HG02981 (cell line): Measurements from ENCODE around the gene DYNLRB2.

Source experiments
- ATAC-seq: cut with Tn5 transposase; IDR thresholded peaks from one replicate; pipeline ENCODE4 v1.9.1; 2021; ENCODE audit warnings: mild to moderate bottlenecking, moderate library complexity; ENCODE audit not compliant: unreplicated experiment

The DYNLRB2 gene

DNA sequence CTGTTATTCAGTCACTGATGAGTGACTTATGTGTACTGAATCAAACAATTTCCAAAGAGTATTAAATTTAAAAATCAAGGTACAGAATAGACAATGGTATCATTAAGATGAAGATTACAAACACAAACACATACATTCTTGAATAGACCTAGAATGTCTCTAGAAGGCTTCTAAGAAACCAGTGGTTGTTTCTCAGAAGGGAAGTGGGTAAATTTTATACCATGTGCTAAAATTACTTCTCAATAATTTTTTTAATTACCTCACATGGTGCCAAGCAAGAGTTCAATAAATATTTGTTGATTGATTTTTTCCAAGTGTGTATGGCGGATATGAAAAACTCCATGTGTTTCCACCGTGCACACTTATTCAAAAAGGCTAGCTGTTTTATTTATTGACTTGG, 6.4 kb downstream of the DYNLRB2 start:
- no peak for ATAC-seq

DNA sequence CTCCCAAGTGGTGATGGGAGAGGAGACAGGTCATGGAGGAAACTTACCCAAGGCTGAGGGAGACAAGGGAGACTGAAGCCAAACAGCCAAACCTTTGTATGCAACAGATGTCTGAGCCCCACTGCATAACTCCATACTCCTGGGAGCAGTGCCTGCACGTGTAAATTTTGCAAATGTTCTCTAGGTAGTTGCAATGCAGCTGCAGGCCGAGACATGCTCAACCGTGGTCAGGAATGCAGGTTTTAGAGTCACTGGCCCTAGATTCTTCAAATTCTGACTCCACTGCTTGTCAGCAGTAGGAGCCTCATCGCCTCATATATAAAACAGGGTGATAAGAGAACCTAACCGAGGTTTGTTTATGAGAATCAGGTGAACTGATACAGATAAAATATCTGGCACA, 11.5 kb downstream of the DYNLRB2 start:
- ATAC-seq = no peak

DNA sequence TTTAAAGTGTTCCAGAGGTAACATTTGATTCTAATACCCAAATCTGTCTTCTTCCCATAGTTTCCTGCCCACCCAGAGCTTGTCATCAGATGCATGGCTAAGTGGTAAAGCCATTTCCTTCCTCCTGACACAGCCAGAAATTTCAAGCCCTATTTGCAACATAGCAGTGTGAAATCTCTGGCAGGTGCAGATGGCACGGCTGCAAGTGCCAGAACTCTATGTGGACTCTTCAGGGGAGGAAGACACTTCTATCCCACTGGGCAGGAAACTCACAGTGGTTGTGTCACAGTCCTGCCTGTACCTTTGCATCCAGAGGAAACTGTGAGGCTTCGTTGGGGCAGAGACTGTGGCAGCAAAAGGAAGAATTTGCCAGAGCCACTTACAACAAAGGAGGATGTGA, 13.2 kb downstream of the DYNLRB2 start:
- no peak for ATAC-seq

DNA sequence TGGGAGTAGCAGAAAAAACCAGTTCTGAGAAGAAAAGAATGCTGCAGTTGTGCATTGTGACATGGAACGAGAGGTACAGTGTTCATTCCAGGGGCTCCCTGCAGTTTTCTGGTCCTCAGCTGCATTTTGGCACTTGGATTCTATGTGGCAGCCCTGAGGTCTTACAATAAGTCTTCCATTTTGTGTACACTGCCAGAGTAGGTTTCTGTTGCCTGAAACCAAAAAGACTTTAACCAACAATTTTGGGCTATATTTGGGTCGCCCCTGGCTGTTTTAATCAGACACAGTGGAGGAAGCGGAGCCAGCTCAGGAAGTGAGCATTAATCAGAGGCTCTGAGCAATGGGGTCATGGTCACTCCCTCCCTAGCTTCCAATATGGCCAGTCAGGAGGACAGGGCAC, 15.7 kb downstream of the DYNLRB2 start:
- no peak for ATAC-seq

DNA sequence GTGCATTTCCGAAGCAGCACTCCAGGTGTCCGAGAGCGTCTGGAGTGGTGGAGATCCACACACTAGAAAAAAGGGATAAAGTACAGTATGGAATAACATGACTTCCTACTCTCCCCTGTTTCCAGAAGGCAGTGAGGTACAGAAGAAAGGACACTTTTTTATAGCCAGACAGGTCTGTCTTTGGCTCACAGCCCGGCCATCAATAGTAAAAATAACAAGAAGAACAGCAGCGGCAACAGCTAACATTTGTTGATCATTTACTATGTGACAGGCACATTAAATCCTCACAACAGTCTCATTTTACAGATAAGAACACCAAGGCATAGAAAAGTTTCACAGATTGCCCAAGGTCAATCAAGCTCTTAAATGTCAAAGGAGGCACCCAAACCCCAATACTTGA, 16.2 kb downstream of the DYNLRB2 start:
- ATAC-seq = no peak

DNA sequence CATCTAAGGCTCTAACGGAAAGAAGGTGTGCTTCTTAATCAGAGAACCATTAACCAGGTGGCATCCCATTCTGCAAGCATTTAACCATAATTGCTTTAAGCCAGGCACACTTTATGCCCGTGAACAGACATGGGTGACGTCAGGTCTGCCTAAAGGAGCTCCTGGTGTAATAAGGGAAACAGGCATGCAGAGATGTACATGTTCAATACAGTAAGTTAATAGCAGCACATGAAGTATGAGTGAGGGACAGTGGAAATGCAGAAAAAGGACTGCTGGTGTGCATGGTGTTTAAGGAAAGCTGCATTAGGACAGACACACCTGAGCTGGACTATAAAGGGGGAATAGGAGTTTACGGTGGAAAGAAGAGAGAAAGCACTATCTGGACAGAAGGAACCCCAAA, 18.6 kb downstream of the DYNLRB2 start:
- ATAC-seq = no peak

DNA sequence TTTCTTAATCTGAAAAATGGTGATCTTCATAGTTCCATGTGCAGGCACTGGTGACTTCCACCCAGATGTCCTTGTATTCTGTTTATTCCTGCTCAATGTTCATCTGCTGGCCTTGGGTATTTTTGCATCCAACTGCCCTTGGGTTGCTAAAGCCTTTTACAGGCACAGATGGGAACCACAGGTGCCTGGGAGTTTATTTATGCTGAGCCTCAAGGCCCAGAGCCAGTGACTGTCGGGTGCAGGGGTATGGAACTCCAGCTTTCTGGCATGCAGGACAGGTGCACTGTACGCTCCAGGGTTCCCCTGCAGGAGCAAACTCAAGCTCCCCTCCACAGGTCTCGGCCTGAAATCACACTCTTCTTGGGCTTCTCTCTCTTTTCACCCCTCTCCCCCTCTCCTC, 22.3 kb downstream of the DYNLRB2 start:
- ATAC-seq = no peak

DNA sequence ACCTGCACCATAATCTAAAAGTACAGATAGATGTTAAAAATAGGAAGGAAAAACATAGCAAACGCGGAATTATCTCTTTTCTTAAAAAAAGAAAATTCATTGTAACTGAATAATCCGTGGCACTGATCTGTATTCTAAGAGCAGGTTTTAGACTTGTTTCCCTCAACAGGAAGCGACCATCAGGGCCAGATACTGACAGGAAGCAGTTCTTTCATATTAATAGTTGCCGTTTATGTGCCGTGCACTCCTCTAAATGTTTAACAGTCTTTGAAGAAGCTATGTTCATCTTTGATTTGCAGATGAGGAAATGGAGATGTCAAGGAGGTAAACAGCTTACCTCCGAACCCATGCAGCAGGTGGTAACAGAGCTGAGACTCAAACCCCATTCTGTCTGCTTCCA, 23.6 kb downstream of the DYNLRB2 start:
- no peak for ATAC-seq

DNA sequence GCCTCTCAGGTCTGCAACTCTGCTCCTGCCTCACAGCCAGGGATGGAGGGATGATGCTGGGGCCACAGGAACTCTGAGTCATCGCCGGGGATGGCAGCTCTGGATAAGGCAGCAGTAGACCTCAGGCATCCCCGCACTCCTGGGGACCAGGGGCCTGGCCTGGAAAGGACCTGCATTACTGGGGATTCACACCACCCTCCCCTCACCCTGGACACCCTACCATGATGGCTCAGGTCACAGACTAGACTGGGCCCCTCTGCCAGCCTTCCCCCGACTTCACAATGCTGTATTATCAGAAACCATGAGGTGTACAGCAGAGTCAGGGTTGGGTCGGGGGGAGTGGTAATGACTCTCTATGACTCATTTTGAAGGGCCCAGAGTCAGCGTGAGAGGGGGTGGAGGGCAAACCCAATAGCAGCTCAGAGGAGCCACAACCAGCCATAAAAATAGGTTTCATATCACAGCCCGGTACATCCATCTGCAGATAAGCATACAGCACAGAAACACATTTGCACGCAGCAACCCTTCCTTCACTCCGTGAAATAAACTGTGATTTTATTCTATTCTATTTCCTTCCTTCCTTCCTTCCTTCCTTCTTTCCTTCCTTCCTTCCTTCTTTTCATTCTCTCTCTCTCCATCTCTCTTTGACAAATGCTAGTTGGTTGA, 28.8 kb downstream of the DYNLRB2 start:
- peak; percentile 60 for ATAC-seq

DNA sequence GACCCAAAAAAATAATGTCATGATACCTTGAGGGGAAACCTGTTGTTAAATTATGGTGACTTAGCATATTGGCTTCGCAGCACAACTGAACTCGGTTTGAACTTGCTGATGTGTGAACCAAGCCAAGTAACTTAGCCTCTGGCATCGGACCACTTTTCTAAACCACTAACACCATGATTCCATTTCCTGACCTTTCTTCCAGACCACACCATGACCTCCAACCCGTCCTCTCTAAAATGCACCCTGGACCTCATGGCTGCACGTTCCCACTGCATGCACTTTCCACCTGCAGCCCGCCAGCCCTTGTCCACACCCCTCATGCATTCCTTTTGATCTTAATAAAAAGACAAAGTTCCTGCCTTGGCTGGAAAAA, 29.3 kb downstream of the DYNLRB2 start:
- no peak for ATAC-seq

DNA sequence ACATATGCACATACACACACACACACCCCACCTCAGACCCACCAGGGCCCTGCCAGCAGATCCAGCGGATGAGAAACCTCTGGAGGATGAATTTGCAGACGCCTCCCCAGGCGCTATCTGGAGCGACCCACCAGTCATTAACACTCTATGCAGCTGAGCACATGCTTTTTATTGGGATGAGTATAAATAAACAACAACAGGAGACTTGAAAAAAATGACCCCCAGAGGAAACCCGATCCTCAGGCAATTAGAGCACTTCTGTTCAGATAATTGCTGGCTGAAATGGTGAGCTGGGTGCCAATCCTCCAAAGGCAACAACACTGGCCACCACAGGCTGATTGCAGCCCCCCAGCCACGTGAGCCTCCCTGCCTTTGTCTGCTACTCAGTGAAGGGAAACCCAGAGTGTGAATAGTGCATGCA, 32.9 kb downstream of the DYNLRB2 start:
- no peak for ATAC-seq

DNA sequence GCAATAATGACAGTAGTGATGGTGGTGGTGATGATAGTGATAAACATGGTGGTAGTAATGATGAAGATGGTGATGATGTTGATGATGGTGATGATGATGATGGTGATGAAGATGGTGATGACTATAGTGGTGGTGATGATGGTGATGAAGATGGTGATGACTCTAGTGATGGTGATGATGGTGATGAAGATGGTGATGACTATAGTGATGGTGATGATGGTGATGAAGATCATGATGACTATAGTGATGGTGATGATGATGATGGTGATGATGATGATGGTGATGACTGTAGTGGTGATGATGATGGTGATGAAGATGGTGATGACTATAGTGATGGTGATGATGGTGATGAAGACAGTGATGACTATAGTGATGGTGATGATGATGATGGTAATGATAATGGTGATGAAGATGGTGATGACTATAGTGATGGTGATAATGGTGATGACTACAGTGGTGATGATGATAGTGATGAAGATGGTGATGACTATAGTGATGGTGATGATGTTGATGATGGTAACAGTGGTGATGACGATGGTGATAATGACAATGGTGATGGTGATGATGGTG, 35.6 kb downstream of the DYNLRB2 start:
- no peak for ATAC-seq

DNA sequence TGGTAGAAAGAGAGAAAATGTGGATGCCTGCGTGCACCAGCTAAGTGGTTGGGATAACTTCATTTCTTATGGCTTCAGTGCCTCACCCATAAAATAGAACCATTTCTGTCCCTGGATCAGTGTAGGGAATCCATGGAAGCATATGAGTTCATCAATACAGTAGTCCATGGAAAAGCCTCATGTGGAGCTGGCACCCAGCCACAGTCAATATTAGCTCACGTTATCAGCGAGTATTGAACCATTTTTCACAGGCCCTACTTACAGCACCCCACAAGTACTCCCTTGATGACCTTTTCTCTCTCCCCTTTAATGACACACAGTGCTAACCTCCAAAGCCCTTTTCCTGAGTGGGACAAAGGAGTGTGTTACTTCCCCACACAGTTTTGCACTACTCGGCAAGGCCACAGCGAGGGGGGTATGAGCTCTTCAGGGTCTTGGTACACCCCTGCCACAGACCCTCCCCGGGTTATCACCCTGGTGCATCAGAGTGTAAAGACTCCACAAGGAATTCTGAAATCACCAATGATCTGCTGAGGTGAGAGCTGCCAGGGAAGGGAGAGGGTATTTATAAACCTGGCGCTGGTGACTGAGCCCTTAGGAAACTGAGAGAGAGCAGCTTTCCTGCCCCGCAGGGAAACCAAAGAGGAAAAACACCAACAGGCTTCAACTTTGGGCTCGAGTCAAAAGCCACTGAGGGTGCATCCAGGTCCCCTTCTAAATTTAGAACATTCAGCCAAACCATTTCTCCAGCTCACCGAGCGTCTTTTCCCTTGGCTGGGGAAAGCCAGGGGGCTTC, 36.9 kb downstream of the DYNLRB2 start:
- ATAC-seq = no peak

DNA sequence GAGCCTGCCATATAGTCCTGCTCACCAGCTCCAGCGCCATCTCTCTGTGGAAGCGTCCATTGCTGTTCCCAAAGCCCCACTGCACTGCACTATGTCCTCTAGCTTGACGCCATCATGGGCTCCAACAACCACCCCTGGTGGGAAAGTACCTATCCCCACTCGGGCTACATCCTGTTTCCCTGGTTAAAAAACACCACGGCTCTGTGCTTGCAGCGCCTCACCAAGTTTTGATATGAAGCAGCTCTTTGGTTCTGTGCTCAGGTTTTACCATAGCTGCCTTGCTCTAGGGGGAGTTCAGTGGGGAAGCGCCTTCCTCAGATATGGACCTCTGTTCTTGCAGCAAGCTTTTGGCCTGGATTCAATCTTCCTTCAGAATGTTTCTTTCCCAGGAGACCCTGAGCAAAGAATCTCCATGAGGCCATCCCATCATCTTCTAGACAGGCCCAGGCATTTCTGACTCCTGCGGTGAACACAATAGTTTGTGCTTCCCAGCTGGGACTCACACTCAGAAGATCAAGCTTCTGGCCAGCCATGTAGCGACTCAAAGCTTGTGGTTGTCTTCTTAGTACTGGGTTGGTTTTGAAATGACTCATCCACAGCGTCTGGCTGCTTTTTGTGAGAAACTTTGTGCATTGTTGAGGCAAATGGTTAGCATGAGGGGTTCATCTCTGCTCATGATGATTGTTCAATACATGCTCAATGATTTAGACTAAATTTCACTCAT, 39.5 kb downstream of the DYNLRB2 start:
- peak; percentile 92 for ATAC-seq

DNA sequence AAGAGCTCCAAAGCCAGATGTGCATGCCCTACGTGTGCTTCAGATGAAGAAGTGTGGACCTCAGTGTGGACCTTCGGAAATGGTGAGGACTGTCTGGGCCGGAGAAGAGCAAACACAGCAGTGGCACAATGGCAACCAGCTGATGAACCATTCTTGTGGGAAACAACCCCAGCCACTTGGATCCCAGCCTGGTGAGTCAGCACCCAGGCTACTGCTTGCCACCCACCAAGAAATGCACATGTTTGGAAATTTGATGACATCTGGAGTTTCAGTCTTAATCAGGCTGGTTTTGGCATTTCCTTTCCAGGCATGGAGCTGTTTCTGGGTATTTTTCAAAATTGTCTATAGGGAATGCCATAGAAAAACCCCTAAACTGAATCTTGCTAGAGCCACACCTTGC, 42.7 kb downstream of the DYNLRB2 start:
- ATAC-seq = no peak

DNA sequence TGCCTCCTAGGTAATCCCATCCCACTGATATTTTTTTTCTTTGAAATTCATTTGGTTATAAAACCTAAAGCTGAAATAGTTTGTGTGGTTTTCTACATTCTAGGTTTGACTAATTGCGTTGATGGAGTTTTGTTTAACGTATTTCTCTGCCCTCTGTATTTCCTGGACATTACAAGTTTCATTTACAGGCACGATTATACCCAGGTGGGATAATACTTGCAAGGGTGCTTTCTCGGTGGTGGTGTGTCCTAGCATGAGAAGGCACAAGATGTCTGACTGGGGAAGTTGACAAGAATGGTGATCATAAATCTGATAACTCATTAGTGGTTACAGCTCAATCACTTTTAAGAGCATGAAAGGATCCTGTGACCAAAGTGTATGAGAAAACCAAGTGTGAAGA, 45.0 kb downstream of the DYNLRB2 start:
- peak; percentile 53 for ATAC-seq

DNA sequence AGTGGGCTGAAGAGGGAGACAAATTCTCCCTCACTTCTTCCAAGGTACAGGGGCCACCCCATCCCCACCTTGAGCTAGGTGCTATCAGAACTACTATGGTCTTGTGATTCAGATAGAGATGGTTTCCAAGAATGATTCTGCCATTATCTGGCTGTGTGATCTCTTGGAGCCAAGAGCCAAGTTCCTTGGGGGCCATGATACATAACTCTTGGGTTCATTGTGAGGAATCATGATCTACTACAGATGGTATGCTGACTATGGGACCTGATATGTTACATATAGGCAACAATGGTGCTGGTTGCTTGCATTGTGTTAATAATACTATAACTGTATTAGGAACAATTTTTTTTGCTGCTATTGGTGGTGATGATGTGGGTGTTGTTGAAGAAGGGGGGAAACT, 45.7 kb downstream of the DYNLRB2 start:
- no peak for ATAC-seq

DNA sequence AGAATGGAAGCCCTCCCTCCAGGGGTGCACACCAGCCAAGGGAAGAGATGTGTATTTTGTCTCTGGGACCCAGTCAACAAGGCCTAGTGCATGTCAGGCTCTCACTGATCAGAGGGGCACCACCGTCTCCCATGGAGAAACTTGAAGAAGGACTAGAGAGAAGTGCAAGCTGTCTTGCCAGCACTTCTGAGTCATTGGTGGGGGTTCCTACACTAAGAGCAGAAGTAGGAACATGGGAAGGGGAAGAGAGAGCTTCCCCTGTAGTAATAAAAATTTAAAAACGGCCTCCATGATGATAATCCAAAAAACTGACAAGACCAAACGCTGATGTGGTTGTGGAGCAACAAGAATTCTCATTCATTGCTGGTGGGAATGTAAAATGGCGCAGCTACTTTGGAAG, 46.3 kb downstream of the DYNLRB2 start:
- ATAC-seq = no peak

DNA sequence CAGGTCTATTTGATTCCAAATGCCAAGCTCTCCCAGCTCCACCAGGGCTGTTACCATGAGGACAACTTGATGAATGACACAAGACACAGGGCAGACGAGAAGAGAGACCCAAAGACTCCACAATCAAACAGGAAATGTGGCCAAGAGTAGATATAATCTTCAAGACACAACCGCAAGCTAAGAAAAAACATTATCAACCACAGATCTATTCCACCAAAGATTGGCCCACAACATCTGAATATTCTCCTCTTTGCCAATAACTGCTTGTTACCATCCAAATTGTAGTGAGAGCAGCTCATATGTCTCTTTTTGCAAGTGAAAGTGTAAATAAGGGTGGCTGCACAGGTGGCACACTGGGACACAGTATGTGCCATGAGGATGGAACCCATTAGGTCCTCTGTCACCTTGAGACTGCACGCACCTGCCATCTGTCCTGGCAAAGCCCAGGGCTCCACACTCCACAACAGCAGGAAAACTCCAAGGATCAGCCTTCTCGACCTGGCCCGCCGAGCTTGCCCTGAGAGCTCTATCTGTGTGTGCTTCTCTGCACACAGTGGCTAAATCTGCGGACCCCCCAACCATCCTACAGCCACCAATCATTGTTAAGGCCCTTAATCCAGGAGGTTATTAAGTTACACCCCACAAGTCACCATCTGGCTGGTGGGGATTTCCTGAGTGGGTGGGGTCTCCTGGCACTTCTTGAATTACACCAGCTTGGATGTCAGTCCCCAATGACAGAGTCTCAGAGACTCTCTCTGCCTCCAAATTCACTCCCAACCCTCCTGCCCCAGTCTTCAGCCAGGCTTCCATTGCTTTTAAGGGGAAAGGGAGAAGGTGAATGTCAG, 50.5 kb downstream of the DYNLRB2 start:
- no peak for ATAC-seq

DNA sequence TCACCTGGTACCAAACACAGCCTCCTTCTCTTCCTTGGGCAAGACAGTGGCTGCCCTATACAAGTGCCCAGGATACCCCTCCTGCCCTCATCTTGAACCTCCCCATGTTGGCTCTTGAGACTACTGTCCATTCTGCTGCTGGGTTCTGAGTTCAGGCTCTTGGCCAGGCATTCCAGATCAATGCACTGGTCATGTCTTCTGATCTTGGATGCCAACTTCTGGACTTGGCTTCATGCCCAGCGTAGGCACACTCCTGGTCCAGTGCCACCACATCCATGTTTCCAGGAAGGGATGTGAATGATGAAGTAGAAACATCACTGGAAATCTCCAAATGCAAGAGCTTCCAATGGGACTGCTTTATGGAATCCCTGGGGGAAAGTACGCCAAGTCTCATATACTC, 51.5 kb downstream of the DYNLRB2 start:
- no peak for ATAC-seq

DNA sequence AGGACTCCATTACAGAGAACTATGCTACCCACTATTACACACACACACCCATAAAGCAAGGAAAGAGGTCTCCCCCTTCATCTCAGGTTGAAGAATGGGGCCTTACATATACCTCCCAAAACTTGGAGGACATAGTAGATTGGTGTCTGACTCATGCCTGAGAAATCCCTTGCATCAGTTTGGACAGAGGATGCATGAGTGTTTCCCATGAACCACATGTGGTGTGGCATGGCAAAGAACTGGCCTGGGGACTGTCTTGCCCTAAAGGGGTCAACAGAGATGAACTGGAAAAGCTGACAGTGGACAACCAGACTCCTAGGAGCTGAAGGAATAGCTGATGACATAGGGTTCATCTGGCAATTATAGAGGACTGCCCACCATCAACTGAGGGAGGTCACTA, 54.0 kb downstream of the DYNLRB2 start:
- ATAC-seq = no peak
